IMR-90 (cell line): ENCODE data around the gene ANKRD22. TPM values are rescaled to one million over a fixed set of nuclear protein-coding genes. Genes with fewer than 3 reads are reported as not detected.

ENCODE experiments used
- ATAC-seq: fragments of 200-7000 bp; cut with Tn5 transposase; 2 replicates; pipeline ENCODE4 v1.9.1; 2020; ENCODE audit warnings: low read depth, mild to moderate bottlenecking, moderate library complexity
- BruUV-seq: library from RNA; stranded (reverse); fragments of 400-500 nt; replicated peaks from 2 replicates; lab custom pipeline; 2021; lab: Mats Ljungman, UMichigan
- CTCF ChIA-PET: fragments of 300-600 bp; formaldehyde crosslinking; extraction: SDS; loops from one replicate; lab custom pipeline; 2021; ENCODE audit warnings: antibody characterized with exemption; lab: Yijun Ruan, JAX
- POLR2A ChIA-PET: fragments of 300-600 bp; sonication (Branson Sonifier 250); formaldehyde crosslinking; loops from one replicate; lab custom pipeline; 2022; ENCODE audit warnings: antibody characterized with exemption; ENCODE audit not compliant: unreplicated experiment; lab: Charles Lee
- DNase-seq: peaks from one replicate; pipeline ENCODE4 v3.0.0; 2013
- H2AFZ ChIP-seq: replicated peaks from 2 replicates; pipeline ENCODE3; 2013; ENCODE audit warnings: low read length, mild to moderate bottlenecking; ENCODE audit not compliant: poor library complexity
- H2AK5ac ChIP-seq: 2 replicates; pipeline ENCODE4 v1.6.1; 2013; ENCODE audit warnings: low read depth, low read length, inconsistent platforms
- H2AK9ac ChIP-seq: replicated peaks from 2 replicates; pipeline ENCODE3; 2013; ENCODE audit warnings: mild to moderate bottlenecking, low read depth, low read length, moderate library complexity; ENCODE audit not compliant: poor library complexity
- H2BK120ac ChIP-seq: 2 replicates; pipeline ENCODE4 v1.6.1; 2013; ENCODE audit warnings: low read depth, low read length, inconsistent platforms
- H2BK15ac ChIP-seq: 3 replicates; pipeline ENCODE4 v1.6.1; 2013; ENCODE audit warnings: low read depth, low read length, inconsistent platforms
- H2BK20ac ChIP-seq: 2 replicates; pipeline ENCODE4 v1.6.1; 2013; ENCODE audit warnings: low read depth, mild to moderate bottlenecking, inconsistent platforms, low read length, moderate library complexity
- H2BK5ac ChIP-seq: 2 replicates; pipeline ENCODE4 v1.6.1; 2013; ENCODE audit warnings: mild to moderate bottlenecking, low read depth, low read length, inconsistent platforms; ENCODE audit not compliant: poor library complexity, severe bottlenecking
- H3K14ac ChIP-seq: replicated peaks from 2 replicates; pipeline ENCODE4 v1.6.1; 2013; ENCODE audit warnings: low read depth, low read length, inconsistent platforms
- H3K18ac ChIP-seq: 2 replicates; pipeline ENCODE4 v1.6.1; 2013; ENCODE audit warnings: low read depth, low read length, control low read depth
- H3K23ac ChIP-seq: 2 replicates; pipeline ENCODE4 v1.6.1; 2013; ENCODE audit warnings: low read depth, low read length, inconsistent platforms
- H3K27ac ChIP-seq: 2 replicates; pipeline ENCODE4 v1.5.1; 2013; ENCODE audit warnings: mild to moderate bottlenecking, control low read depth, low read length; ENCODE audit not compliant: insufficient read depth
- H3K27me3 ChIP-seq: 2 replicates; pipeline ENCODE4 v1.6.1; 2013; ENCODE audit warnings: low read length; ENCODE audit not compliant: control insufficient read depth, insufficient read depth
- H3K36me3 ChIP-seq: 2 replicates; pipeline ENCODE4 v1.6.1; 2013; ENCODE audit warnings: low read length, mixed read lengths; ENCODE audit not compliant: control insufficient read depth, insufficient read depth
- H3K4ac ChIP-seq: 2 replicates; pipeline ENCODE4 v1.6.1; 2013; ENCODE audit warnings: low read depth, low read length, inconsistent platforms
- H3K4me1 ChIP-seq: 2 replicates; pipeline ENCODE4 v1.6.1; 2013; ENCODE audit warnings: low read length, mixed read lengths; ENCODE audit not compliant: control insufficient read depth, insufficient read depth
- H3K4me2 ChIP-seq: 2 replicates; pipeline ENCODE4 v1.6.1; 2013; ENCODE audit warnings: low read depth, mild to moderate bottlenecking, control low read depth, low read length, moderate library complexity
- H3K4me3 ChIP-seq: 2 replicates; pipeline ENCODE4 v1.5.1; 2013; ENCODE audit warnings: low read depth, mild to moderate bottlenecking, control low read depth, low read length, moderate library complexity; ENCODE audit not compliant: insufficient read depth
- H3K56ac ChIP-seq: 2 replicates; pipeline ENCODE4 v1.6.1; 2013; ENCODE audit warnings: low read length, inconsistent platforms; ENCODE audit not compliant: insufficient read depth; ENCODE audit errors: extremely low read depth
- H3K79me1 ChIP-seq, 2 experiments: 2 replicates each; pipeline ENCODE4 v1.6.1; 2013; ENCODE audit warnings: low read length in 2 of 2, inconsistent platforms in 1 of 2, low read depth in 1 of 2
- H3K9ac ChIP-seq: 2 replicates; pipeline ENCODE4 v1.6.1; 2013; ENCODE audit warnings: low read depth, low read length, control low read depth
- H3K9me1 ChIP-seq: 2 replicates; pipeline ENCODE4 v1.6.1; 2013; ENCODE audit warnings: low read length, inconsistent platforms; ENCODE audit not compliant: insufficient read depth
- H3K9me3 ChIP-seq: 2 replicates; pipeline ENCODE4 v1.6.1; 2013; ENCODE audit warnings: low read length; ENCODE audit not compliant: control insufficient read depth, insufficient read depth
- H4K20me1 ChIP-seq: 2 replicates; pipeline ENCODE4 v1.6.1; 2013; ENCODE audit warnings: low read length, inconsistent platforms; ENCODE audit not compliant: insufficient read depth
- H4K5ac ChIP-seq: 2 replicates; pipeline ENCODE4 v1.6.1; 2013; ENCODE audit warnings: mild to moderate bottlenecking, low read depth, low read length, control low read depth
- H4K8ac ChIP-seq, 2 experiments: 2 replicates each; pipeline ENCODE4 v1.6.1; 2013; ENCODE audit warnings: low read depth in 2 of 2, low read length in 2 of 2, control low read depth in 1 of 2, inconsistent platforms in 1 of 2
- H4K91ac ChIP-seq: 2 replicates; pipeline ENCODE4 v1.6.1; 2013; ENCODE audit warnings: low read depth, low read length, inconsistent platforms; ENCODE audit not compliant: insufficient read depth
- CTCF ChIP-seq: conservative IDR thresholded peaks from 2 replicates; pipeline ENCODE4 v1.5.1; 2012; ENCODE audit warnings: mild to moderate bottlenecking, low read depth, low read length, improper control_type of control experiment
- MAFK ChIP-seq: IDR thresholded peaks from 2 replicates; pipeline ENCODE4 v1.6.1; 2012; ENCODE audit warnings: low read depth, low read length, improper control_type of control experiment
- WGBS, 2 experiments: methylation state at CpG; one replicate each; pipeline versions ENCODE4 v1.1.5 to v1.1.7; 2013; ENCODE audit warnings: missing lambda C conversion rate in 2 of 2; ENCODE audit not compliant: insufficient read length in 1 of 2; ENCODE audit errors: extremely low coverage in 2 of 2; 5-methylcytosine and 5-hydroxymethylcytosine counted together
- dilution Hi-C: fragments of 300-500 bp; cut with HindIII; formaldehyde crosslinking; loops from one replicate; pipeline ENCODE4 v1.14.3; 2018; ENCODE audit warnings: low sequenced_read_pairs; ENCODE audit not compliant: unreplicated experiment
- in situ Hi-C: fragments of 300-500 bp; cut with MboI; formaldehyde crosslinking; loops from 3 replicates; pipeline ENCODE4 v1.14.3; 2019; ENCODE audit warnings: low sequenced_read_pairs, inconsistent platforms, mixed read lengths
- intact Hi-C: fragments of 100-400 bp; cut with micrococcal nuclease; formaldehyde crosslinking; loops from 2 replicates; pipeline ENCODE4 v1.10.0; 2022
- polyA plus RNA-seq, 3 experiments: library from polyadenylated mRNA; depleted of rRNA; stranded (reverse); fragments of >200 nt; gene quantifications; 2 replicates each; pipeline ENCODE4 v1.2.3, GENCODE V29; 2012; ENCODE audit warnings: low replicate concordance in 1 of 3
- total RNA-seq: library from RNA; depleted of rRNA; stranded (reverse); fragments of >200 nt; gene quantifications from 2 replicates; pipeline ENCODE4 v1.2.3, GENCODE V29; 2012

ANKRD22 gene
- total and polyA plus RNA-seq, 2 of the 4 experiments (the other 2 are of a cell fraction): not detected

DNA sequence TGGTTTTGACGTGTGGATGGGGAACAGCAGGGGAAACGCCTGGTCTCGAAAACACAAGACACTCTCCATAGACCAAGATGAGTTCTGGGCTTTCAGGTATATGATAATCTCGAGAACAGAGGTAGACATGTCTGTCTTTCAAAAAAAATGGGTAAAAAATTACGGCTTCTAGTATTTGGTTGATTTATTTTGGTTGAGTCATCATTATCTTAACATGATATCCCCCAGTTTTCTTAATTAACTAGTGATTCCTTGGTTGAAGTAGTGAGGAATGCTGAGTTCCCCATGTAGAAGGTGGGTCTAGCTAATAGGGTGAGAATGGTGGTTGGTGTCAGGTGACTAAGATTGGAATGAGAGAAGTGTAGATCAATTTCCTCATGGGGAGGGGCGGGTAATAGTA, 38.4 kb downstream of the ANKRD22 start:
- H2BK5ac ChIP-seq: no peak overlapping the region
- ATAC-seq: no peak
- no peaks in the 10 kb centered on the region for H4K20me1 ChIP-seq
- H3K9me3 ChIP-seq: no peaks in the 10 kb centered on the region
- no peak overlapping the region for H3K14ac ChIP-seq
- BruUV-seq: no TSS peak
- H2AK9ac ChIP-seq: no peak overlapping the region
- H3K4me1 ChIP-seq: no peaks in the 10 kb centered on the region
- no peak overlapping the region for H2AK5ac ChIP-seq
- peaks cover 11% of the 10 kb centered on the region for H3K27me3 ChIP-seq
- ChIA-PET POLR2A (no interaction called here), CTCF (no interaction called here)
- no peak overlapping the region for H3K27ac ChIP-seq
- no peak overlapping the region for H3K4me3 ChIP-seq
- H2BK15ac ChIP-seq: no peak overlapping the region
- H3K79me1 ChIP-seq: no peaks in the 10 kb centered on the region
- H3K4me2 ChIP-seq: no peak overlapping the region
- H4K5ac ChIP-seq: no peak overlapping the region
- no peak for DNase-seq
- no peak overlapping the region for H3K18ac ChIP-seq
- H3K36me3 ChIP-seq: no peaks in the 10 kb centered on the region
- no peak overlapping the region for H2AFZ ChIP-seq
- H4K91ac ChIP-seq: no peak overlapping the region
- no peak overlapping the region for H4K8ac ChIP-seq
- no peak overlapping the region for H3K23ac ChIP-seq
- no peak overlapping the region for H3K56ac ChIP-seq
- no CpG with 5 or more reads among the region's 6 CpGs for WGBS, 2 experiments
- H2BK120ac ChIP-seq: no peak overlapping the region
- H3K9me1 ChIP-seq: no peaks in the 10 kb centered on the region
- TF ChIP-seq MAFK (peak; percentile 28; the same call in 1 of the 2 replicates), CTCF (no peak)
- no peak overlapping the region for H3K4ac ChIP-seq
- intact Hi-C loops (loop anchor here (5.0 kb wide), 1 partner anchor 231 kb away; the partner anchor contains the start of gene RNLS), dilution Hi-C loops (no loop called here), in situ Hi-C loops (loop anchor here (5.0 kb wide), 1 partner anchor 246 kb away; no protein-coding TSS in a partner anchor)
- no peak overlapping the region for H3K9ac ChIP-seq
- H2BK20ac ChIP-seq: no peak overlapping the region
